SK-N-SH treated with all-trans-retinoic acid at 6 μM for 48 hours (cell line): ENCODE data around the gene ADGRB2.

Source experiments
- ATAC-seq: fragments of 200-7000 bp; cut with Tn5 transposase; 3 replicates; pipeline ENCODE4 v1.9.1; 2020; ENCODE audit warnings: mild to moderate bottlenecking, moderate library complexity
- ARNTL ChIP-seq: fragments of 450-650 bp; formaldehyde crosslinking; IDR thresholded peaks from 2 replicates; pipeline ENCODE4 v1.5.0; 2020; ENCODE audit warnings: low read depth, mild to moderate bottlenecking, moderate library complexity, borderline replicate concordance
- BACH2 ChIP-seq: fragments of 250-450 bp; sonication (Bioruptor Pico); IDR thresholded peaks from 2 replicates; pipeline ENCODE4 v1.9.0; 2021; ENCODE audit warnings: mild to moderate bottlenecking, borderline replicate concordance
- ESRRG ChIP-seq: fragments of 250-450 bp; sonication (Bioruptor Pico); IDR thresholded peaks from 2 replicates; pipeline ENCODE4 v1.6.1; 2021; ENCODE audit warnings: mild to moderate bottlenecking
- GLIS3 ChIP-seq: fragments of 250-450 bp; sonication (Bioruptor Pico); IDR thresholded peaks from 2 replicates; pipeline ENCODE4 v1.5.0; 2020; ENCODE audit warnings: mild to moderate bottlenecking, moderate library complexity
- OSR1 ChIP-seq: fragments of 250-450 bp; sonication (Bioruptor Pico); IDR thresholded peaks from 2 replicates; pipeline ENCODE4 v1.8.0; 2022; ENCODE audit warnings: moderate library complexity, mild to moderate bottlenecking, inconsistent platforms
- PPARA ChIP-seq: fragments of 250-450 bp; sonication (Bioruptor Pico); IDR thresholded peaks from 2 replicates; pipeline ENCODE4 v1.5.0; 2020; ENCODE audit warnings: mild to moderate bottlenecking, borderline replicate concordance
- SNAI2 ChIP-seq: fragments of 250-450 bp; sonication (Bioruptor Pico); IDR thresholded peaks from 2 replicates; pipeline ENCODE4 v1.5.0; 2020; ENCODE audit warnings: mild to moderate bottlenecking, moderate library complexity
- TCF4 ChIP-seq: fragments of 250-450 bp; sonication (Bioruptor Pico); IDR thresholded peaks from 2 replicates; pipeline ENCODE4 v1.8.0; 2021; ENCODE audit warnings: mild to moderate bottlenecking, moderate library complexity, borderline replicate concordance
- TOX ChIP-seq: fragments of 250-450 bp; sonication (Bioruptor Pico); IDR thresholded peaks from 2 replicates; pipeline ENCODE4 v1.8.0; 2021; ENCODE audit warnings: mild to moderate bottlenecking, moderate library complexity, borderline replicate concordance
- ZFP3 ChIP-seq: fragments of 250-450 bp; sonication (Bioruptor Pico); IDR thresholded peaks from 2 replicates; pipeline ENCODE4 v1.5.0; 2020; ENCODE audit warnings: mild to moderate bottlenecking, moderate library complexity
- ZNF565 ChIP-seq: fragments of 450-650 bp; formaldehyde crosslinking; conservative IDR thresholded peaks from 2 replicates; pipeline ENCODE4 v1.5.0; 2020; ENCODE audit warnings: low read depth, mild to moderate bottlenecking, moderate library complexity
- ZNF70 ChIP-seq: fragments of 450-650 bp; formaldehyde crosslinking; IDR thresholded peaks from 2 replicates; pipeline ENCODE4 v1.5.0; 2020; ENCODE audit warnings: mild to moderate bottlenecking, moderate library complexity
- ZNF8 ChIP-seq: fragments of 450-650 bp; formaldehyde crosslinking; IDR thresholded peaks from 2 replicates; pipeline ENCODE4 v1.5.0; 2020; ENCODE audit warnings: mild to moderate bottlenecking, moderate library complexity
- TF ChIP-seq, protein P1 (sequence below): fragments of 250-450 bp; sonication (Bioruptor Pico); IDR thresholded peaks from 2 replicates; pipeline ENCODE4 v1.8.0; 2020; ENCODE audit warnings: mild to moderate bottlenecking, moderate library complexity, borderline replicate concordance
- TF ChIP-seq, protein P2 (sequence below): fragments of 250-450 bp; sonication (Bioruptor Pico); IDR thresholded peaks from 2 replicates; pipeline ENCODE4 v1.5.0; 2020; ENCODE audit warnings: mild to moderate bottlenecking, moderate library complexity
- TF ChIP-seq, protein P3 (sequence below): fragments of 250-450 bp; sonication (Bioruptor Pico); IDR thresholded peaks from 2 replicates; pipeline ENCODE4 v1.8.0; 2021; ENCODE audit warnings: low read depth, mild to moderate bottlenecking, moderate library complexity, borderline replicate concordance

ADGRB2 gene, protein sequence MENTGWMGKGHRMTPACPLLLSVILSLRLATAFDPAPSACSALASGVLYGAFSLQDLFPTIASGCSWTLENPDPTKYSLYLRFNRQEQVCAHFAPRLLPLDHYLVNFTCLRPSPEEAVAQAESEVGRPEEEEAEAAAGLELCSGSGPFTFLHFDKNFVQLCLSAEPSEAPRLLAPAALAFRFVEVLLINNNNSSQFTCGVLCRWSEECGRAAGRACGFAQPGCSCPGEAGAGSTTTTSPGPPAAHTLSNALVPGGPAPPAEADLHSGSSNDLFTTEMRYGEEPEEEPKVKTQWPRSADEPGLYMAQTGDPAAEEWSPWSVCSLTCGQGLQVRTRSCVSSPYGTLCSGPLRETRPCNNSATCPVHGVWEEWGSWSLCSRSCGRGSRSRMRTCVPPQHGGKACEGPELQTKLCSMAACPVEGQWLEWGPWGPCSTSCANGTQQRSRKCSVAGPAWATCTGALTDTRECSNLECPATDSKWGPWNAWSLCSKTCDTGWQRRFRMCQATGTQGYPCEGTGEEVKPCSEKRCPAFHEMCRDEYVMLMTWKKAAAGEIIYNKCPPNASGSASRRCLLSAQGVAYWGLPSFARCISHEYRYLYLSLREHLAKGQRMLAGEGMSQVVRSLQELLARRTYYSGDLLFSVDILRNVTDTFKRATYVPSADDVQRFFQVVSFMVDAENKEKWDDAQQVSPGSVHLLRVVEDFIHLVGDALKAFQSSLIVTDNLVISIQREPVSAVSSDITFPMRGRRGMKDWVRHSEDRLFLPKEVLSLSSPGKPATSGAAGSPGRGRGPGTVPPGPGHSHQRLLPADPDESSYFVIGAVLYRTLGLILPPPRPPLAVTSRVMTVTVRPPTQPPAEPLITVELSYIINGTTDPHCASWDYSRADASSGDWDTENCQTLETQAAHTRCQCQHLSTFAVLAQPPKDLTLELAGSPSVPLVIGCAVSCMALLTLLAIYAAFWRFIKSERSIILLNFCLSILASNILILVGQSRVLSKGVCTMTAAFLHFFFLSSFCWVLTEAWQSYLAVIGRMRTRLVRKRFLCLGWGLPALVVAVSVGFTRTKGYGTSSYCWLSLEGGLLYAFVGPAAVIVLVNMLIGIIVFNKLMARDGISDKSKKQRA (N-terminal part only)

DNA sequence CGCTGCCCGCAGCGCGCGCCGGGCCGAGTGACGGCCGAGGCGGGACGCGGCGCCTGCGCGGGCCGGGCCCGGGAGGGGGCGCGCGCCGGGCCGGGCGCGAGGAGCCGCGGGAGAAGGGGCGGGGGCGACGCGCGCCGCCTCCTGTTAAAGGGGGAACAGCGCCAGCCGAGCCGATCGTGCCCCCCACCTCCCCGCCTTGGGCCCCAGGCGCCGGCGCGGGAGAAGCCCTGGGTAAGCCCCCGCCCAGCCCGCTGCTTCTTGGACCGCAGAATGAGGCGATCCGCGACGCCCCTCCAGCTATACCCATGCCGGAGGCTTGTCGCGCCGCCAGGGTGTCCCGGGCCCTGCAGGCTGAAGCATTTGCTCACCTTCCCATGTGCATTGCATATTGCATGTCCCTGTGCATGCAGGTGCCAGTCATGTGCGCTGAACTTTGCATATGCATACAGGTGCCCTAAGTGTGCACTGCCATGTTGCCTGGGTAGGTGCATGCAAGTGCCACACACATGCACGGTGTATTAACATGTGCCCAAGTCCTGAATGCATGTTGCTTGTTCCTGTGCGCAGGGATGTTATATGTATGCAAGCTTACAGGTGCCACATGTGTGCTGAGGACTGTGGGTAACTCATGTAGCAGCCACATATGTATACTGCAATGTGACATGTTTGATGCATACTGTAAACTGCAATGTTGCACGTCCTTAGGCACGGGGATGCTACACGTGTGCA lies at the start of gene ADGRB2:
TSS of gene ADGRB2 (minus strand) at position 29 of the 729 bp plus-strand sequence. CDS start 7,119 bp downstream, outside the sequence.
- TF ChIP-seq ZNF565 (CRISPR knock-in tag) (no peak), TOX (CRISPR knock-in tag) (no peak), PPARA (no peak), ZNF8 (CRISPR knock-in tag) (no peak)
- TF ChIP-seq, protein P1, sequence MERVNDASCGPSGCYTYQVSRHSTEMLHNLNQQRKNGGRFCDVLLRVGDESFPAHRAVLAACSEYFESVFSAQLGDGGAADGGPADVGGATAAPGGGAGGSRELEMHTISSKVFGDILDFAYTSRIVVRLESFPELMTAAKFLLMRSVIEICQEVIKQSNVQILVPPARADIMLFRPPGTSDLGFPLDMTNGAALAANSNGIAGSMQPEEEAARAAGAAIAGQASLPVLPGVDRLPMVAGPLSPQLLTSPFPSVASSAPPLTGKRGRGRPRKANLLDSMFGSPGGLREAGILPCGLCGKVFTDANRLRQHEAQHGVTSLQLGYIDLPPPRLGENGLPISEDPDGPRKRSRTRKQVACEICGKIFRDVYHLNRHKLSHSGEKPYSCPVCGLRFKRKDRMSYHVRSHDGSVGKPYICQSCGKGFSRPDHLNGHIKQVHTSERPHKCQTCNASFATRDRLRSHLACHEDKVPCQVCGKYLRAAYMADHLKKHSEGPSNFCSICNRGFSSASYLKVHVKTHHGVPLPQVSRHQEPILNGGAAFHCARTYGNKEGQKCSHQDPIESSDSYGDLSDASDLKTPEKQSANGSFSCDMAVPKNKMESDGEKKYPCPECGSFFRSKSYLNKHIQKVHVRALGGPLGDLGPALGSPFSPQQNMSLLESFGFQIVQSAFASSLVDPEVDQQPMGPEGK (CRISPR knock-in tag), result no peak
- ATAC-seq, result peak; percentile 7

DNA sequence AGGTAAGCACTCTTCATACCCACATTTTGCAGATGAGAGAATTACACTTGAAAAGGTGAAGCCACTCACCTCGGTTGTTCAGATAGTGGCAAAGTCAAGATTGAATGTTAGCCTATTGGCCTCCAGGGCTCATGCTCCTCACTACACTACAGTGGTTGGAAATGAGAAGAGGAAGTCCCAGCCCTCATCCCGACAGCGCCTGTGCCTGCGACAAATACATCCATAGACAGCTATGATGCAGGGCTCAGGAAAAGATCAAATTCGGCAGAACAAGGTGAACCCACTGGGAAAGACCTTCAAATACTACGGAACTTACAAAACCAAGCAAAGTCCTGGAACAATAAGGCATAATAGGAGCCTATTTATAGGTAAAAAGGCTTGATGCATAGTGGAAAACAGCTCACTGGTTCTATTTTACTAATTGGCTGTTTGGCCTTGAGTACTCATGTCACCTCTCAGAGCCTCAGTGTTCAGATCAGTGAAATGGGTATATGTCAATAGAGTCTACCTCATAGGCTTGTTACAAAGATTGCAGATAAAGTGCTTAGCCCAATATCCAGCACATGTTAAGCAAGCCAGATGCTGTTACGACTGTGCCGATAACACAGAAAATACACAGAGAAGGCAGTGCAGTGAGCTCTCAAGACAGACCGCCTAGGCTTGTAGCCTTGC lies 48.2 kb upstream of the ADGRB2 start:
- ATAC-seq, result no peak
- TF ChIP-seq BACH2 (no peak), ZNF70 (CRISPR knock-in tag) (peak; percentile 82), ARNTL (CRISPR knock-in tag) (no peak), SNAI2 (CRISPR knock-in tag) (no peak), TOX (CRISPR knock-in tag) (no peak)

DNA sequence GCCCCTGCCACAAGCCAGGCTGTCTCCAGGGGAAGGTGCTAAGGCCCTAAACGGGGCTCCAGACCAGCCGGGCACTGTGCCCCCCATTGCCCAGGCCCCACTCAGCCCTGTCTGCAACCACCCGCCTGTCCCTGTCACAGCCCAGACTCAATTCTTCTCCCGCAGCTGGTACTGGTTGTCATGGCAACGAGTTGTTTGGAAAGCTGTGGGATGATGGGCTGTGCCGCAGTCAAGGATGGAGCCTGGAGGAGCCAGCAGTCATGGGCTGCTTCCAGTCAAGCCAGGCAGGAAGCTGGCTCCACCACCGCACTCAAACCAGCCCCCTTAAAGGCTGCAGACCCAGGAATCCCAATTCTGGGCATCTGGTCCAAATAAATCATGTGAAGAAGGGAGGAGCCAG lies 47.5 kb upstream of the ADGRB2 start:
- TF ChIP-seq BACH2 (no peak), OSR1 (CRISPR knock-in tag) (no peak), ZNF70 (CRISPR knock-in tag) (no peak), TCF4 (CRISPR knock-in tag) (peak; percentile 16; the same call in 1 of the 2 replicates)
- TF ChIP-seq, protein P1 (CRISPR knock-in tag), result no peak
- TF ChIP-seq, all 23 proteins: peak for 1
- ATAC-seq, result peak; percentile 75

DNA sequence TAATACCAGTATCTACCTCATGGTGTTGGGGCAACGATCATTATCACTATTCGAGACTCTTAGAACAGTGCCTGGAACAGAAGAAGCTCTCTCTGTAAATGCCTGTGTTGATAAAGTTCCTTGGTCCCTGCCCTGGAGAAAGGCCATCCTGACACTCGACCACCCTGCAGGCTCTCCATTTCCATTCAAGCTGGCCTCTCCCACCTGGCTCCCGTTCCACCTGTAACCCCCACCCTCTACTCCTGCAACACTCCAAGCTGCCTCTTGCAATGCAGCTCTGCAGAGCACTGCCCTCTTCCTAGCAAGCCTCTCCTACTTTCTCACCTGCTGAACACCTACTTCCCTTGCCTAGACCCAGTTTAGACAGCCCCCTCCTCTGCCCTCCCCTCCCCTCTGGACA lies 45.6 kb upstream of the ADGRB2 start:
- TF ChIP-seq BACH2 (no peak), PPARA (no peak), ZNF565 (CRISPR knock-in tag) (no peak), GLIS3 (no peak), ESRRG (CRISPR knock-in tag) (no peak), ZNF70 (CRISPR knock-in tag) (no peak), ZNF8 (CRISPR knock-in tag) (no peak), SNAI2 (CRISPR knock-in tag) (no peak), ZFP3 (CRISPR knock-in tag) (no peak), TOX (CRISPR knock-in tag) (no peak), ARNTL (CRISPR knock-in tag) (no peak)
- TF ChIP-seq, protein P1 (CRISPR knock-in tag), result no peak
- TF ChIP-seq, protein P2, sequence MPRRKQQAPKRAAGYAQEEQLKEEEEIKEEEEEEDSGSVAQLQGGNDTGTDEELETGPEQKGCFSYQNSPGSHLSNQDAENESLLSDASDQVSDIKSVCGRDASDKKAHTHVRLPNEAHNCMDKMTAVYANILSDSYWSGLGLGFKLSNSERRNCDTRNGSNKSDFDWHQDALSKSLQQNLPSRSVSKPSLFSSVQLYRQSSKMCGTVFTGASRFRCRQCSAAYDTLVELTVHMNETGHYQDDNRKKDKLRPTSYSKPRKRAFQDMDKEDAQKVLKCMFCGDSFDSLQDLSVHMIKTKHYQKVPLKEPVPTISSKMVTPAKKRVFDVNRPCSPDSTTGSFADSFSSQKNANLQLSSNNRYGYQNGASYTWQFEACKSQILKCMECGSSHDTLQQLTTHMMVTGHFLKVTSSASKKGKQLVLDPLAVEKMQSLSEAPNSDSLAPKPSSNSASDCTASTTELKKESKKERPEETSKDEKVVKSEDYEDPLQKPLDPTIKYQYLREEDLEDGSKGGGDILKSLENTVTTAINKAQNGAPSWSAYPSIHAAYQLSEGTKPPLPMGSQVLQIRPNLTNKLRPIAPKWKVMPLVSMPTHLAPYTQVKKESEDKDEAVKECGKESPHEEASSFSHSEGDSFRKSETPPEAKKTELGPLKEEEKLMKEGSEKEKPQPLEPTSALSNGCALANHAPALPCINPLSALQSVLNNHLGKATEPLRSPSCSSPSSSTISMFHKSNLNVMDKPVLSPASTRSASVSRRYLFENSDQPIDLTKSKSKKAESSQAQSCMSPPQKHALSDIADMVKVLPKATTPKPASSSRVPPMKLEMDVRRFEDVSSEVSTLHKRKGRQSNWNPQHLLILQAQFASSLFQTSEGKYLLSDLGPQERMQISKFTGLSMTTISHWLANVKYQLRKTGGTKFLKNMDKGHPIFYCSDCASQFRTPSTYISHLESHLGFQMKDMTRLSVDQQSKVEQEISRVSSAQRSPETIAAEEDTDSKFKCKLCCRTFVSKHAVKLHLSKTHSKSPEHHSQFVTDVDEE (CRISPR knock-in tag), result no peak
- TF ChIP-seq, protein P3, sequence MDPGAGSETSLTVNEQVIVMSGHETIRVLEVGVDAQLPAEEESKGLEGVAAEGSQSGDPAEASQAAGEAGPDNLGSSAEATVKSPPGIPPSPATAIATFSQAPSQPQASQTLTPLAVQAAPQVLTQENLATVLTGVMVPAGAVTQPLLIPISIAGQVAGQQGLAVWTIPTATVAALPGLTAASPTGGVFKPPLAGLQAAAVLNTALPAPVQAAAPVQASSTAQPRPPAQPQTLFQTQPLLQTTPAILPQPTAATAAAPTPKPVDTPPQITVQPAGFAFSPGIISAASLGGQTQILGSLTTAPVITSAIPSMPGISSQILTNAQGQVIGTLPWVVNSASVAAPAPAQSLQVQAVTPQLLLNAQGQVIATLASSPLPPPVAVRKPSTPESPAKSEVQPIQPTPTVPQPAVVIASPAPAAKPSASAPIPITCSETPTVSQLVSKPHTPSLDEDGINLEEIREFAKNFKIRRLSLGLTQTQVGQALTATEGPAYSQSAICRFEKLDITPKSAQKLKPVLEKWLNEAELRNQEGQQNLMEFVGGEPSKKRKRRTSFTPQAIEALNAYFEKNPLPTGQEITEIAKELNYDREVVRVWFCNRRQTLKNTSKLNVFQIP (CRISPR knock-in tag), result no peak
- ATAC-seq, result no peak
